BE2C (cell line): ENCODE results near the gene ATP6V0D1.

Experiments
- DNase-seq: peaks from one replicate; pipeline ENCODE4 v3.0.0-alpha.2; 2020
- H3K27me3 ChIP-seq: fragments of 250-450 bp; sonication (Bioruptor Pico); 2 replicates; pipeline ENCODE4 v1.5.1; 2020; ENCODE audit warnings: mild to moderate bottlenecking
- H3K36me3 ChIP-seq: fragments of 250-450 bp; sonication (Bioruptor Pico); 2 replicates; pipeline ENCODE4 v1.5.1; 2020; ENCODE audit warnings: mild to moderate bottlenecking
- H3K4me1 ChIP-seq: fragments of 250-450 bp; sonication (Bioruptor Pico); 2 replicates; pipeline ENCODE4 v1.5.1; 2020
- H3K4me3 ChIP-seq: 2 replicates; pipeline ENCODE4 v1.5.1; 2011; ENCODE audit warnings: low read depth, low read length
- H3K9me3 ChIP-seq: fragments of 250-450 bp; sonication (Bioruptor Pico); 2 replicates; pipeline ENCODE4 v1.5.1; 2020
- CTCF ChIP-seq: IDR thresholded peaks from 2 replicates; pipeline ENCODE4 v1.5.1; 2012; ENCODE audit warnings: mild to moderate bottlenecking, low read depth, low read length

ATP6V0D1 gene

GRCh38 chr16:67407176-67407787, 73.7 kb downstream of the ATP6V0D1 start:
- no peak for DNase-seq
- Histone ChIP-seq H3K4me3 (no peak overlapping the region), H3K36me3 (no peaks in the 10 kb centered on the region), H3K4me1 (no peaks in the 10 kb centered on the region), H3K27me3 (no peaks in the 10 kb centered on the region), H3K9me3 (no peaks in the 10 kb centered on the region)
- no peak for TF ChIP-seq CTCF

GRCh38 chr16:67406111-67406971, 74.6 kb downstream of the ATP6V0D1 start:
- Histone ChIP-seq H3K9me3 (no peaks in the 10 kb centered on the region), H3K4me3 (no peak overlapping the region), H3K36me3 (no peaks in the 10 kb centered on the region), H3K27me3 (no peaks in the 10 kb centered on the region), H3K4me1 (no peaks in the 10 kb centered on the region)
- DNase-seq: no peak
- no peak for TF ChIP-seq CTCF

DNA sequence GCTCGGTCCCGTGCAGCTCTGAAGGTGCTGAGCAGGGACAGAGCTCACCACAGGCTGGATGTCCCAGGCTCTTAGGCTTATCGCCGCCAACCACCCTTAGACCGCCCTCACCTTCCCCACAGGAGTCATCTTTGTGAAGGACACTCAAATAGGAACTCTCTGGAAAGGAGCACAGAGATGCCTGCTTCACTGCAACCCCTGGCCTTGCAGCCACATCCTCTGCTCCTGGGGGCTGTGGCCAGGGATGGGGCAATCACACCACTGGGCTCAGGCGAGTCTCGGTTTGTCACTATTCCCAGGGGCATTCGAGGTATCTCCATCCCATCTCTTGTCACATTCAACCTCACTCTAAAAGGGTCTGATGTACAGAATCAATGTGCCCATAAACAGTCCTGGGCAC, 75.6 kb downstream of the ATP6V0D1 start:
- Histone ChIP-seq H3K27me3 (no peaks in the 10 kb centered on the region), H3K4me1 (peaks cover 4% of the 10 kb centered on the region; the same call in 1 of the 2 replicates), H3K4me3 (no peak overlapping the region), H3K9me3 (no peaks in the 10 kb centered on the region), H3K36me3 (no peaks in the 10 kb centered on the region)
- DNase-seq: no peak
- no peak for TF ChIP-seq CTCF

GRCh38 chr16:67404740-67405226, 76.2 kb downstream of the ATP6V0D1 start:
- DNase-seq: no peak
- no peaks in the 10 kb centered on the region for H3K27me3 ChIP-seq

GRCh38 chr16:67403976-67404555, 76.9 kb downstream of the ATP6V0D1 start:
- H3K4me1 ChIP-seq: peaks cover 17% of the 10 kb centered on the region
- H3K4me3 ChIP-seq: no peak overlapping the region
- no peak for DNase-seq
- no peaks in the 10 kb centered on the region for H3K36me3 ChIP-seq
- H3K9me3 ChIP-seq: no peaks in the 10 kb centered on the region
- H3K27me3 ChIP-seq: no peaks in the 10 kb centered on the region
- TF ChIP-seq CTCF: no peak

More at GRCh38 chr16:67404740-67405226, 76.2 kb downstream of the ATP6V0D1 start:
- Histone ChIP-seq H3K4me1 (peaks cover 9% of the 10 kb centered on the region), H3K4me3 (no peak overlapping the region), H3K36me3 (no peaks in the 10 kb centered on the region), H3K9me3 (no peaks in the 10 kb centered on the region)
- TF ChIP-seq CTCF: no peak
